K562 (cell line): ENCODE results near the gene HSPA6. TPM values are rescaled to one million over a fixed set of nuclear protein-coding genes. Genes with fewer than 3 reads are reported as not detected.

ENCODE experiments used
- ARID2 ChIP-seq: fragments of 450-650 bp; IDR thresholded peaks from 2 replicates; pipeline ENCODE4 v1.6.1; 2017; ENCODE audit warnings: antibody characterized with exemption, mild to moderate bottlenecking
- BDP1 ChIP-seq: IDR thresholded peaks from 3 replicates; pipeline ENCODE4 v1.6.1; 2011; ENCODE audit not compliant: insufficient read length, insufficient read depth
- MAZ ChIP-seq, 2 experiments: fragments of 450-650 bp in 1 of 2; sonication (generic) in 1 of 2; formaldehyde crosslinking; IDR thresholded peaks in 1 of 2; conservative IDR thresholded peaks in 1 of 2; 2 replicates each; pipeline versions ENCODE4 v1.4.0 to v1.5.0; 2020; ENCODE audit warnings: mild to moderate bottlenecking in 1 of 2, missing genetic modification reagents in 1 of 2
- RBBP5 ChIP-seq: fragments of 200-600 bp; sonication (generic); IDR thresholded peaks from 2 replicates; pipeline ENCODE4 v1.6.1; 2012; ENCODE audit warnings: borderline replicate concordance, mild to moderate bottlenecking, low read length, control low read depth, inconsistent platforms; ENCODE audit not compliant: insufficient read depth, poor library complexity, severe bottlenecking
- polyA plus RNA-seq, 8 experiments: library from polyadenylated mRNA; depleted of rRNA in 4 of 8; stranded (reverse) in 5 of 8; unstranded in 3 of 8; fragments of >200 nt; fragmentation: Nextera tagmentation in 2 of 8; fragmentation: Illumina TruSeq in 1 of 8; extraction: Ambion mirVana in 2 of 8; extraction: Trizol in 1 of 8; gene quantifications; 2 replicates each; pipeline versions ENCODE4 v1.2.1 to v1.2.3, GENCODE V29; 2011 to 2014; ENCODE audit warnings: inconsistent platforms in 1 of 8, missing spikeins in 1 of 8
- total RNA-seq, 7 experiments: library from RNA; depleted of rRNA in 6 of 7; stranded (reverse); fragments of >200 nt in 6 of 7; fragmentation: Illumina TruSeq in 2 of 7; extraction: Trizol in 2 of 7; gene quantifications; 2 replicates each; pipeline versions ENCODE4 v1.2.1 to v1.2.3, GENCODE V29; 2011 to 2021; ENCODE audit warnings: low replicate concordance in 1 of 7
- TF ChIP-seq, protein P1 (sequence below): fragments of 450-650 bp; IDR thresholded peaks from 2 replicates; pipeline ENCODE4 v1.7.1; 2018; ENCODE audit warnings: mild to moderate bottlenecking, low read depth; ENCODE audit not compliant: partially characterized antibody
- TF ChIP-seq, protein P2 (sequence below): sonication (generic); IDR thresholded peaks from 2 replicates; pipeline ENCODE4 v1.6.1; 2016
- TF ChIP-seq, protein P3 (sequence below), 2 experiments: fragments of 200-800 bp in 1 of 2; sonication (Bioruptor generic) in 1 of 2; sonication (generic) in 1 of 2; formaldehyde crosslinking in 1 of 2; IDR thresholded peaks in 1 of 2; conservative IDR thresholded peaks in 1 of 2; 2 replicates each; pipeline versions ENCODE4 v1.5.0 to v1.6.1; 2016 to 2020; ENCODE audit warnings: missing compliant biosample characterization in 1 of 2, missing genetic modification characterization in 1 of 2, missing genetic modification reagents in 1 of 2
- TF ChIP-seq, protein P4 (sequence below): fragments of 450-650 bp; IDR thresholded peaks from 2 replicates; pipeline ENCODE4 v1.6.1; 2018; ENCODE audit not compliant: partially characterized antibody
- TF ChIP-seq, protein P5 (sequence below): fragments of 450-650 bp; formaldehyde crosslinking; conservative IDR thresholded peaks from 2 replicates; pipeline ENCODE4 v1.4.0; 2022; ENCODE audit warnings: mild to moderate bottlenecking, missing genetic modification characterization

The HSPA6 gene
- total and polyA plus RNA-seq, 9 of the 15 experiments (the other 6 are each of a cell fraction or from before 2014, with no cell fraction given): 0.15 to 10.0 (median 2.4) TPM

DNA sequence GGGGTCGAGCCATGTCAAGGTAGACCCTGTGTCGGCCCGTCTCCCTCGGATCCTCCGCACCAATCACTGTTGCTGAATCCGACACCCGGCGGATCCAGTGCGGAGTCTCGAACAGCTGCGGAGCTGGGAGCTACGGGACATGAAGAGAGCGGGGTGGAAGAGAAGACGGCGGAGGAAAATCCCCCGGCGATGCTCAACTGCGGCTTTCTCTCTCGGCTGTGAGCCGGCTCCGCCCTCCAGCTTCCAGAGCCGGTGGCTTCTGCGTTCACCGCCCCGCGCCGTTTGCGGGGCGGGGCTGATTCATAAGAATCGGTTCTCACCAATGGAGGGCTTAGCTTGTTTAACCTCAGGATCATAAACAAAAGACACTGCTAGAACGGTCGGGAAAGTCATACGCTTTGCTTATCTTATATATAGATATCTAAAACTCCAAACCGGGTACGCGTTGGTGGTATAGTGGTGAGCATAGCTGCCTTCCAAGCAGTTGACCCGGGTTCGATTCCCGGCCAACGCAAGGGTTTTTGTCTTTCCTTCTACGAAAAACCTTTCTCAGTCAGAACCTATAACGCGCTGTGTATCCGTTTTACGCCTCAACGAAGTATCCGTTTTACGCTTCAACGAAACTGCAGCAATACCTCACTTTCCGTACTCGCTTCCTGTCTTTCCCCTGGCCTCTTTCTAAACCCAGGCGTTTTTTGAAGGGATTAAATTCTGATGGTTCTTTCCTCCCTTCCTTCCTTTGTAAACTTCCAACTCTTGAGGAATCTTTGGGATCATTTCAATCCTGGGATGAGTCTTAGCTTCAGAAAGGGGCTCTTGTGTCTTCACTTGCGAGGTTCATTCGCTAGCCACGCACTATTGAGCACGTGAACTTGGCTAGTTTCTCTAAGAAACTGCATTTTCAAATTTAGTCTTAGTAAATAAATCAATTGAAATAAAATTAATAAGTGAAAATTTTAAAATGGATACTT, 6.6 kb downstream of the HSPA6 start (continued):
- TF ChIP-seq, protein P1, sequence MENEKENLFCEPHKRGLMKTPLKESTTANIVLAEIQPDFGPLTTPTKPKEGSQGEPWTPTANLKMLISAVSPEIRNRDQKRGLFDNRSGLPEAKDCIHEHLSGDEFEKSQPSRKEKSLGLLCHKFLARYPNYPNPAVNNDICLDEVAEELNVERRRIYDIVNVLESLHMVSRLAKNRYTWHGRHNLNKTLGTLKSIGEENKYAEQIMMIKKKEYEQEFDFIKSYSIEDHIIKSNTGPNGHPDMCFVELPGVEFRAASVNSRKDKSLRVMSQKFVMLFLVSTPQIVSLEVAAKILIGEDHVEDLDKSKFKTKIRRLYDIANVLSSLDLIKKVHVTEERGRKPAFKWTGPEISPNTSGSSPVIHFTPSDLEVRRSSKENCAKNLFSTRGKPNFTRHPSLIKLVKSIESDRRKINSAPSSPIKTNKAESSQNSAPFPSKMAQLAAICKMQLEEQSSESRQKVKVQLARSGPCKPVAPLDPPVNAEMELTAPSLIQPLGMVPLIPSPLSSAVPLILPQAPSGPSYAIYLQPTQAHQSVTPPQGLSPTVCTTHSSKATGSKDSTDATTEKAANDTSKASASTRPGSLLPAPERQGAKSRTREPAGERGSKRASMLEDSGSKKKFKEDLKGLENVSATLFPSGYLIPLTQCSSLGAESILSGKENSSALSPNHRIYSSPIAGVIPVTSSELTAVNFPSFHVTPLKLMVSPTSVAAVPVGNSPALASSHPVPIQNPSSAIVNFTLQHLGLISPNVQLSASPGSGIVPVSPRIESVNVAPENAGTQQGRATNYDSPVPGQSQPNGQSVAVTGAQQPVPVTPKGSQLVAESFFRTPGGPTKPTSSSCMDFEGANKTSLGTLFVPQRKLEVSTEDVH: peak; percentile 61
- TF ChIP-seq RBBP5 (peak; percentile 78), BDP1 (peak; percentile 63), MAZ (CRISPR knock-in tag; conservative IDR thresholded peaks at IDR 0.05 in 1 of 2, IDR thresholded peaks at IDR 0.05 in 1 of 2) (peak in 1 of 2 experiments; percentile 49; a peak in 2 of 4 replicates), ARID2 (peak; percentile 47; the same call in 1 of the 2 replicates)
- TF ChIP-seq, protein P2, sequence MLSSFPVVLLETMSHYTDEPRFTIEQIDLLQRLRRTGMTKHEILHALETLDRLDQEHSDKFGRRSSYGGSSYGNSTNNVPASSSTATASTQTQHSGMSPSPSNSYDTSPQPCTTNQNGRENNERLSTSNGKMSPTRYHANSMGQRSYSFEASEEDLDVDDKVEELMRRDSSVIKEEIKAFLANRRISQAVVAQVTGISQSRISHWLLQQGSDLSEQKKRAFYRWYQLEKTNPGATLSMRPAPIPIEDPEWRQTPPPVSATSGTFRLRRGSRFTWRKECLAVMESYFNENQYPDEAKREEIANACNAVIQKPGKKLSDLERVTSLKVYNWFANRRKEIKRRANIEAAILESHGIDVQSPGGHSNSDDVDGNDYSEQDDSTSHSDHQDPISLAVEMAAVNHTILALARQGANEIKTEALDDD: peak; percentile 76
- TF ChIP-seq, protein P3, sequence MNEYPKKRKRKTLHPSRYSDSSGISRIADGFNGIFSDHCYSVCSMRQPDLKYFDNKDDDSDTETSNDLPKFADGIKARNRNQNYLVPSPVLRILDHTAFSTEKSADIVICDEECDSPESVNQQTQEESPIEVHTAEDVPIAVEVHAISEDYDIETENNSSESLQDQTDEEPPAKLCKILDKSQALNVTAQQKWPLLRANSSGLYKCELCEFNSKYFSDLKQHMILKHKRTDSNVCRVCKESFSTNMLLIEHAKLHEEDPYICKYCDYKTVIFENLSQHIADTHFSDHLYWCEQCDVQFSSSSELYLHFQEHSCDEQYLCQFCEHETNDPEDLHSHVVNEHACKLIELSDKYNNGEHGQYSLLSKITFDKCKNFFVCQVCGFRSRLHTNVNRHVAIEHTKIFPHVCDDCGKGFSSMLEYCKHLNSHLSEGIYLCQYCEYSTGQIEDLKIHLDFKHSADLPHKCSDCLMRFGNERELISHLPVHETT (CRISPR knock-in tag; conservative IDR thresholded peaks at IDR 0.05 in 1 of 2, IDR thresholded peaks at IDR 0.05 in 1 of 2): peak in 1 of 2 experiments; percentile 69; a peak in 1 of 4 replicates
- TF ChIP-seq, protein P4, sequence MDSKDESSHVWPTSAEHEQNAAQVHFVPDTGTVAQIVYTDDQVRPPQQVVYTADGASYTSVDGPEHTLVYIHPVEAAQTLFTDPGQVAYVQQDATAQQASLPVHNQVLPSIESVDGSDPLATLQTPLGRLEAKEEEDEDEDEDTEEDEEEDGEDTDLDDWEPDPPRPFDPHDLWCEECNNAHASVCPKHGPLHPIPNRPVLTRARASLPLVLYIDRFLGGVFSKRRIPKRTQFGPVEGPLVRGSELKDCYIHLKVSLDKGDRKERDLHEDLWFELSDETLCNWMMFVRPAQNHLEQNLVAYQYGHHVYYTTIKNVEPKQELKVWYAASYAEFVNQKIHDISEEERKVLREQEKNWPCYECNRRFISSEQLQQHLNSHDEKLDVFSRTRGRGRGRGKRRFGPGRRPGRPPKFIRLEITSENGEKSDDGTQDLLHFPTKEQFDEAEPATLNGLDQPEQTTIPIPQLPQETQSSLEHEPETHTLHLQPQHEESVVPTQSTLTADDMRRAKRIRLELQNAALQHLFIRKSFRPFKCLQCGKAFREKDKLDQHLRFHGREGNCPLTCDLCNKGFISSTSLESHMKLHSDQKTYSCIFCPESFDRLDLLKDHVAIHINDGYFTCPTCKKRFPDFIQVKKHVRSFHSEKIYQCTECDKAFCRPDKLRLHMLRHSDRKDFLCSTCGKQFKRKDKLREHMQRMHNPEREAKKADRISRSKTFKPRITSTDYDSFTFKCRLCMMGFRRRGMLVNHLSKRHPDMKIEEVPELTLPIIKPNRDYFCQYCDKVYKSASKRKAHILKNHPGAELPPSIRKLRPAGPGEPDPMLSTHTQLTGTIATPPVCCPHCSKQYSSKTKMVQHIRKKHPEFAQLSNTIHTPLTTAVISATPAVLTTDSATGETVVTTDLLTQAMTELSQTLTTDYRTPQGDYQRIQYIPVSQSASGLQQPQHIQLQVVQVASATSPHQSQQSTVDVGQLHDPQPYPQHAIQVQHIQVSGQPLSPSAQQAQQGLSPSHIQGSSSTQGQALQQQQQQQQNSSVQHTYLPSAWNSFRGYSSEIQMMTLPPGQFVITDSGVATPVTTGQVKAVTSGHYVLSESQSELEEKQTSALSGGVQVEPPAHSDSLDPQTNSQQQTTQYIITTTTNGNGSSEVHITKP: peak; percentile 16
- TF ChIP-seq, protein P5, sequence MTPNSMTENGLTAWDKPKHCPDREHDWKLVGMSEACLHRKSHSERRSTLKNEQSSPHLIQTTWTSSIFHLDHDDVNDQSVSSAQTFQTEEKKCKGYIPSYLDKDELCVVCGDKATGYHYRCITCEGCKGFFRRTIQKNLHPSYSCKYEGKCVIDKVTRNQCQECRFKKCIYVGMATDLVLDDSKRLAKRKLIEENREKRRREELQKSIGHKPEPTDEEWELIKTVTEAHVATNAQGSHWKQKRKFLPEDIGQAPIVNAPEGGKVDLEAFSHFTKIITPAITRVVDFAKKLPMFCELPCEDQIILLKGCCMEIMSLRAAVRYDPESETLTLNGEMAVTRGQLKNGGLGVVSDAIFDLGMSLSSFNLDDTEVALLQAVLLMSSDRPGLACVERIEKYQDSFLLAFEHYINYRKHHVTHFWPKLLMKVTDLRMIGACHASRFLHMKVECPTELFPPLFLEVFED (CRISPR knock-in tag): 0 out of 2 replicates have a peak, but pooled peaks have one; percentile 33
